ENCODE data around the gene OTUD3.
"Not testable (repeated sequence)": the region's sequence is repeated elsewhere in the genome, so short reads cannot be mapped to it uniquely, and the experiment has no call there.

DNA sequence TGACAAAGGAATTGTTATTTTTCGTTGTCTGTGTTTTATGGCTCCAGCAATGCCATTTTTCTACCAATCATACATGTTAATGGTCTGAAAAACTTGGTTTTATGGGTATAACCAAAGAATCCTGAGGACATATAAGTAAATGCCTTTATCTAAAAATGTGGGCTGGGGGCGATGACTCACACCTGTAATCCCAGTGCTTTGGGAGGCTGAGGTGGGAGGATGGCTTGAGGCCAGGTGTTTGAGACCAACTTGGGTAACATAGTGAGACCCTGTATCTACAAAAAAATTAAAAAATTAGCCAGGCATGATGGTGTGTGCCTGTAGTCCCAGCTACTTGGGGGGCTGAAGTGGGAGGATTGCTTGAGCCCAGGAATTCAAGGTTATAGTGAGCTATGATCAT, 12.7 kb upstream of the OTUD3 start:
- not testable (repeated sequence) for TF ChIP-seq POLR2A (IDR thresholded peaks at IDR 0.05; ENCODE audit: low read length); GATA1 (IDR thresholded peaks at IDR 0.05; ENCODE audit: low read depth, low read length)
